ENCODE results near the gene CRTAC1.

The CRTAC1 gene

GRCh38 chr10:98030093-98030821 is at the start of gene CRTAC1:
Gene CRTAC1 (minus strand): TSS chr10:98030621. CDS start chr10:98030472, 149 bp downstream.
- DNase-seq (ENCODE audit: low read depth in 1 of 2, low spot score in 1 of 2): no peak

- DNase-seq (ENCODE audit: low read depth in 1 of 2, low spot score in 1 of 2): no peak
These were observed 48.4 kb upstream of the CRTAC1 start for GRCh38 chr10:98078774-98079173.

- no peak for DNase-seq (ENCODE audit: low read depth in 1 of 2, low spot score in 1 of 2)
These were observed 46.8 kb upstream of the CRTAC1 start for GRCh38 chr10:98077223-98077622.

- DNase-seq (ENCODE audit: low read depth in 1 of 2, low spot score in 1 of 2): no peak
These were observed 45.7 kb upstream of the CRTAC1 start for GRCh38 chr10:98076086-98076485.

GRCh38 chr10:98074315-98074911 is 44.0 kb upstream of the CRTAC1 start:
- no peak for DNase-seq (ENCODE audit: low read depth in 1 of 2, low spot score in 1 of 2)

GRCh38 chr10:98067165-98067564 is 36.7 kb upstream of the CRTAC1 start:
- no peak for DNase-seq (ENCODE audit: low read depth in 1 of 2, low spot score in 1 of 2)

- DNase-seq (ENCODE audit: low read depth in 1 of 2, low spot score in 1 of 2): no peak
These were observed 33.3 kb upstream of the CRTAC1 start for GRCh38 chr10:98063740-98064027.

GRCh38 chr10:98062424-98062823 is 32.0 kb upstream of the CRTAC1 start:
- no peak for DNase-seq (ENCODE audit: low read depth in 1 of 2, low spot score in 1 of 2)

GRCh38 chr10:98060079-98060478 is 29.7 kb upstream of the CRTAC1 start:
- no peak for DNase-seq (ENCODE audit: low read depth in 1 of 2, low spot score in 1 of 2)

GRCh38 chr10:98058295-98058694 is 27.9 kb upstream of the CRTAC1 start:
- DNase-seq (ENCODE audit: low read depth in 1 of 2, low spot score in 1 of 2): no peak

GRCh38 chr10:98055841-98056516 is 25.6 kb upstream of the CRTAC1 start:
- DNase-seq (ENCODE audit: low read depth in 1 of 2, low spot score in 1 of 2): peak in 1 of 2 donors; percentile 1

GRCh38 chr10:98047009-98047741 is 16.8 kb upstream of the CRTAC1 start:
- DNase-seq (ENCODE audit: low read depth in 1 of 2, low spot score in 1 of 2): no peak

- DNase-seq (ENCODE audit: low read depth in 1 of 2, low spot score in 1 of 2): peak; percentile 22 to 26
These were observed 15.5 kb upstream of the CRTAC1 start for GRCh38 chr10:98045785-98046389.

- DNase-seq (ENCODE audit: low read depth in 1 of 2, low spot score in 1 of 2): no peak
These were observed 11.1 kb upstream of the CRTAC1 start for GRCh38 chr10:98041352-98042043.

GRCh38 chr10:98039690-98040381 is 9.4 kb upstream of the CRTAC1 start:
- no peak for DNase-seq (ENCODE audit: low read depth in 1 of 2, low spot score in 1 of 2)

GRCh38 chr10:98038288-98038687 is 7.9 kb upstream of the CRTAC1 start:
- no peak for DNase-seq (ENCODE audit: low read depth in 1 of 2, low spot score in 1 of 2)

- DNase-seq (ENCODE audit: low read depth in 1 of 2, low spot score in 1 of 2): no peak
These were observed 5.2 kb upstream of the CRTAC1 start for GRCh38 chr10:98035599-98035998.

GRCh38 chr10:98033515-98033914 is 3.1 kb upstream of the CRTAC1 start:
- DNase-seq (ENCODE audit: low read depth in 1 of 2, low spot score in 1 of 2): no peak

GRCh38 chr10:98031440-98031839 is 1.0 kb upstream of the CRTAC1 start:
- DNase-seq (ENCODE audit: low read depth in 1 of 2, low spot score in 1 of 2): no peak

GRCh38 chr10:98030991-98031431 is 590 bp upstream of the CRTAC1 start:
- no peak for DNase-seq (ENCODE audit: low read depth in 1 of 2, low spot score in 1 of 2)
